Keratinocyte (primary cell): Measurements from ENCODE around the gene SLC4A5. TPM values are rescaled to one million over a fixed set of nuclear protein-coding genes. Genes with fewer than 3 reads are reported as not detected.
A peak's percentile ranks its signal among the peaks of the same experiment; 100 is the strongest.

Experiments
- DNase-seq: peaks from one replicate; pipeline ENCODE4 v3.0.0-alpha.2; 2011; ENCODE audit warnings: low read depth, missing footprints, low spot score
- FAIRE-seq: peaks from 2 replicates; lab custom pipeline; 2011; peaks lifted over from hg19 to GRCh38; lab: Jason Lieb, UNC
- H2AFZ ChIP-seq: 2 replicates; pipeline ENCODE4 v1.6.0; 2012; ENCODE audit warnings: low read length, control low read depth, inconsistent platforms; ENCODE audit not compliant: control insufficient read depth
- H3K27ac ChIP-seq: 2 replicates; pipeline ENCODE4 v1.5.1; 2011; ENCODE audit warnings: low read length; ENCODE audit not compliant: control insufficient read depth, insufficient read depth
- H3K27me3 ChIP-seq: 3 replicates; pipeline ENCODE4 v1.6.0; 2011; ENCODE audit warnings: low read length; ENCODE audit not compliant: control insufficient read depth, insufficient read depth; ENCODE audit errors: extremely low read depth
- H3K36me3 ChIP-seq, 2 experiments: 2 replicates in 1 of 2; 3 replicates in 1 of 2; pipeline ENCODE4 v1.5.1; 2011; ENCODE audit warnings: low read length in 2 of 2, mild to moderate bottlenecking in 1 of 2; ENCODE audit not compliant: control insufficient read depth in 2 of 2, insufficient read depth in 2 of 2; ENCODE audit errors: extremely low read depth in 1 of 2
- H3K4me1 ChIP-seq: 3 replicates; pipeline ENCODE4 v1.5.1; 2011; ENCODE audit warnings: low read length; ENCODE audit not compliant: control insufficient read depth, insufficient read depth; ENCODE audit errors: extremely low read depth
- H3K4me2 ChIP-seq: 3 replicates; pipeline ENCODE4 v1.6.0; 2011; ENCODE audit warnings: low read depth, low read length; ENCODE audit not compliant: control insufficient read depth, insufficient read depth; ENCODE audit errors: extremely low read depth
- H3K4me3 ChIP-seq, 3 experiments: fragments of 200-600 bp in 1 of 3; sonication (generic) in 1 of 3; 2 replicates in 2 of 3; 3 replicates in 1 of 3; pipeline ENCODE4 v1.5.1; 2011 to 2016; ENCODE audit warnings: low read length in 3 of 3, mild to moderate bottlenecking in 3 of 3, control low read depth in 2 of 3, inconsistent platforms in 1 of 3, low read depth in 1 of 3, mixed read lengths in 1 of 3, mixed run types in 1 of 3, moderate library complexity in 1 of 3; ENCODE audit not compliant: control insufficient read depth in 2 of 3, insufficient read depth in 2 of 3; ENCODE audit errors: extremely low read depth in 1 of 3
- H3K79me2 ChIP-seq: 2 replicates; pipeline ENCODE4 v1.6.0; 2012; ENCODE audit warnings: low read length; ENCODE audit not compliant: control insufficient read depth, insufficient read depth
- H3K9ac ChIP-seq: 3 replicates; pipeline ENCODE4 v1.6.0; 2011; ENCODE audit warnings: low read length; ENCODE audit not compliant: control insufficient read depth, insufficient read depth; ENCODE audit errors: extremely low read depth
- H3K9me1 ChIP-seq: 3 replicates; pipeline ENCODE4 v1.6.0; 2011; ENCODE audit warnings: low read length; ENCODE audit not compliant: control insufficient read depth, insufficient read depth; ENCODE audit errors: extremely low read depth
- H3K9me3 ChIP-seq: 2 replicates; pipeline ENCODE4 v1.5.1; 2012; ENCODE audit warnings: low read depth, low read length; ENCODE audit not compliant: control insufficient read depth
- H4K20me1 ChIP-seq: 3 replicates; pipeline ENCODE4 v1.6.0; 2011; ENCODE audit warnings: low read length; ENCODE audit not compliant: control insufficient read depth, insufficient read depth; ENCODE audit errors: extremely low read depth
- EZH2 ChIP-seq: IDR thresholded peaks from one replicate; pipeline ENCODE4 v1.6.1; 2012; ENCODE audit warnings: inconsistent platforms, mild to moderate bottlenecking, low read length, moderate library complexity
- dilution Hi-C: fragments of 300-500 bp; cut with MboI; formaldehyde crosslinking; loops from one replicate; pipeline ENCODE4 v1.7.0; 2020; ENCODE audit warnings: low sequenced_read_pairs; ENCODE audit not compliant: extremely low pct_ligation_motif_present
- polyA plus RNA-seq, 5 experiments: library from polyadenylated mRNA; depleted of rRNA in 3 of 5; stranded (reverse) in 3 of 5; stranded (forward) in 1 of 5; unstranded in 1 of 5; fragments of >200 nt; gene quantifications; 1 replicate in 1 of 5; 2 replicates in 3 of 5; 3 replicates in 1 of 5; pipeline versions ENCODE4 v1.2.1 to v1.2.3, GENCODE V29; 2011 to 2012; ENCODE audit warnings: missing spikeins in 2 of 5, low read depth in 1 of 5, low replicate concordance in 1 of 5
- TF ChIP-seq, protein P1 (sequence below), 3 experiments: IDR thresholded peaks in 1 of 3; conservative IDR thresholded peaks in 1 of 3; optimal IDR thresholded peaks in 1 of 3; 2 replicates in 2 of 3; 3 replicates in 1 of 3; pipeline versions ENCODE3 to v1.5.1; 2011; ENCODE audit warnings: low read length in 3 of 3, mild to moderate bottlenecking in 3 of 3, moderate library complexity in 2 of 3, control low read depth in 1 of 3, inconsistent platforms in 1 of 3; ENCODE audit not compliant: insufficient read depth in 2 of 3; ENCODE audit errors: extremely low read depth in 1 of 3

The SLC4A5 gene
- polyA plus RNA-seq, 1 donor (not counting 4 experiments of a cell fraction or from before 2014, with no cell fraction given), result 0.22 TPM

- peaks cover 23 to 43% of the 10 kb centered on the region in 2 experiments for H3K36me3 ChIP-seq
Observed at GRCh38 chr2:74212702-74213410, 130.4 kb downstream of the SLC4A5 start.

DNA sequence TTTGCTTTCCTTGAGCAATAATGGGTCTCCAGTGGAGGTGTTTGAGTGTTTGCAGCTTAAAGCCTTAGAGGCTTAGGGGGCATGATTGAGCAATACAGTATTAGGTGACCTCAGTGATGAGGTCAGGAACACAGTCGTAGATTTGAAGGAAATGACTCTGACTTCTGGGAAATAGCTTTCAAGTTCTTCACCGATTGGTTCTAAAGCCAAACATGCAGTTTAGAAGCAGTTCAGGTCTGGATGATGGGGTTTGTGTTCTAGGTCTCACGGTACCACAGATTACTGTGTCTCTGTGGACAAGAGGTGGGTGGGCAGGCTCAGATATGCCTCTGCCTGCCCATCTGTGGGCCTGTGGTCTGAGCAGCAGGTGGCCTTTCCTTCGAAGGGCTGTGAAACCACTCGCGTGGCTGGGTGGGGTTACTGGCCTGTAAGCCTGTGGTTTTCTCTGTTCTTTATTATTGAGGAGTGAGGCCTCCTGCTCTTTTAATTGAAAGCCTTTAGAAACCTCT lies 137.0 kb downstream of the SLC4A5 start:
- peaks cover 17 to 52% of the 10 kb centered on the region in 2 experiments for H3K36me3 ChIP-seq
- H3K4me1 ChIP-seq, result peaks cover 29% of the 10 kb centered on the region
- H3K9me3 ChIP-seq, result no peaks in the 10 kb centered on the region
- H3K27me3 ChIP-seq, result no peaks in the 10 kb centered on the region
- TF ChIP-seq, protein P1, sequence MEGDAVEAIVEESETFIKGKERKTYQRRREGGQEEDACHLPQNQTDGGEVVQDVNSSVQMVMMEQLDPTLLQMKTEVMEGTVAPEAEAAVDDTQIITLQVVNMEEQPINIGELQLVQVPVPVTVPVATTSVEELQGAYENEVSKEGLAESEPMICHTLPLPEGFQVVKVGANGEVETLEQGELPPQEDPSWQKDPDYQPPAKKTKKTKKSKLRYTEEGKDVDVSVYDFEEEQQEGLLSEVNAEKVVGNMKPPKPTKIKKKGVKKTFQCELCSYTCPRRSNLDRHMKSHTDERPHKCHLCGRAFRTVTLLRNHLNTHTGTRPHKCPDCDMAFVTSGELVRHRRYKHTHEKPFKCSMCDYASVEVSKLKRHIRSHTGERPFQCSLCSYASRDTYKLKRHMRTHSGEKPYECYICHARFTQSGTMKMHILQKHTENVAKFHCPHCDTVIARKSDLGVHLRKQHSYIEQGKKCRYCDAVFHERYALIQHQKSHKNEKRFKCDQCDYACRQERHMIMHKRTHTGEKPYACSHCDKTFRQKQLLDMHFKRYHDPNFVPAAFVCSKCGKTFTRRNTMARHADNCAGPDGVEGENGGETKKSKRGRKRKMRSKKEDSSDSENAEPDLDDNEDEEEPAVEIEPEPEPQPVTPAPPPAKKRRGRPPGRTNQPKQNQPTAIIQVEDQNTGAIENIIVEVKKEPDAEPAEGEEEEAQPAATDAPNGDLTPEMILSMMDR (optimal IDR thresholded peaks at IDR 0.05 in 1 of 3, IDR thresholded peaks at IDR 0.05 in 1 of 3, conservative IDR thresholded peaks at IDR 0.05 in 1 of 3; ENCODE audit: extremely low read depth in 1 of 3, insufficient read depth in 2 of 3, low read length in 3 of 3), result no peak
- TF ChIP-seq EZH2, result no peak
- no peak for FAIRE-seq
- no peak overlapping the region for H3K4me3 ChIP-seq
- H3K27ac ChIP-seq, result peak overlapping the region; percentile 25
- H3K9me1 ChIP-seq, result peaks cover 2% of the 10 kb centered on the region
- dilution Hi-C loops, result no loop called here
- peak overlapping the region; percentile 48 for H3K4me2 ChIP-seq
- H3K9ac ChIP-seq, result no peak overlapping the region
- DNase-seq, result no peak
- peaks cover 26% of the 10 kb centered on the region for H4K20me1 ChIP-seq
- H2AFZ ChIP-seq, result no peak overlapping the region
- H3K79me2 ChIP-seq, result peaks cover 74% of the 10 kb centered on the region

More at GRCh38 chr2:74212702-74213410, 130.4 kb downstream of the SLC4A5 start:
- H3K9me3 ChIP-seq, result no peaks in the 10 kb centered on the region
- no peak overlapping the region for H2AFZ ChIP-seq
- dilution Hi-C loops, result no loop called here
- no peak overlapping the region for H3K4me3 ChIP-seq
- H3K4me2 ChIP-seq, result no peak overlapping the region
- no peak for TF ChIP-seq EZH2
- TF ChIP-seq, protein P1 (optimal IDR thresholded peaks at IDR 0.05 in 1 of 3, IDR thresholded peaks at IDR 0.05 in 1 of 3, conservative IDR thresholded peaks at IDR 0.05 in 1 of 3; ENCODE audit: extremely low read depth in 1 of 3, insufficient read depth in 2 of 3, low read length in 3 of 3), result no peak
- DNase-seq, result no peak
- no peaks in the 10 kb centered on the region for H4K20me1 ChIP-seq
- H3K9me1 ChIP-seq, result no peaks in the 10 kb centered on the region
- FAIRE-seq, result no peak
- H3K27ac ChIP-seq, result no peak overlapping the region
- peaks cover 8% of the 10 kb centered on the region for H3K79me2 ChIP-seq
- no peaks in the 10 kb centered on the region for H3K4me1 ChIP-seq
- no peak overlapping the region for H3K9ac ChIP-seq
- no peaks in the 10 kb centered on the region for H3K27me3 ChIP-seq
